Subcutaneous adipose tissue (tissue), 4 donors: Measurements from ENCODE around the gene HSP90AB1. TPM values are rescaled to one million over a fixed set of nuclear protein-coding genes. Genes with fewer than 3 reads are reported as not detected.

Source experiments
- CTCF ChIP-seq: fragments of 450-650 bp; IDR thresholded peaks from one replicate; pipeline ENCODE4 v1.5.1; 2016; ENCODE audit warnings: low read depth, mild to moderate bottlenecking, control low read depth, antibody characterized with exemption, moderate library complexity
- small RNA-seq: library from RNA; depleted of rRNA; stranded (forward); fragments of <200 nt; gene quantifications from one replicate; pipeline ENCODE3, GENCODE V24; 2016
- total RNA-seq, 4 donors: library from RNA; depleted of rRNA; stranded (reverse); fragments of >200 nt; gene quantifications; one replicate each; pipeline ENCODE4 v1.1.0, GENCODE V29; 2016

Gene HSP90AB1
- total RNA-seq, 4 donors from 2014 or later: 457 to 750 (median 477) TPM

GRCh38 chr6:44301782-44302564 is 55.1 kb downstream of the HSP90AB1 start:
- no peak for TF ChIP-seq CTCF

GRCh38 chr6:44302856-44303255 is 56.0 kb downstream of the HSP90AB1 start:
- no peak for TF ChIP-seq CTCF

Small RNAs within 50 kb of the gene (small RNA-seq; reads per million reads assigned to genes)
- not detected for gene RN7SL811P

Other genes with a start within 250 kb of the HSP90AB1 start
- 10 to 100 TPM; 26.2 to 30.8 (median 27.6) TPM for gene MRPL14, start 119.6 kb upstream of the HSP90AB1 start, total RNA-seq
- 10 to 100 TPM; 11.9 to 15.3 (median 14.9) TPM for gene TMEM63B, start 119.5 kb upstream of the HSP90AB1 start, total RNA-seq
- 1 to 10 TPM in 2 of 4 donors, under 1 TPM in 1, not detected in 1; 0.68 to 3.2 (median 1.1) TPM for gene CAPN11, start 88.3 kb upstream of the HSP90AB1 start, total RNA-seq
- 1 to 10 TPM in 3 of 4 donors, under 1 TPM in 1; 0.98 to 2.6 (median 1.8) TPM for gene MYMX, start 30.2 kb upstream of the HSP90AB1 start, total RNA-seq
- gene SLC29A1, start 23.5 kb upstream of the HSP90AB1 start, total RNA-seq: 100 to 1,000 TPM in 2 of 4 donors, 10 to 100 TPM in 2; 86.3 to 150 (median 113) TPM
- 10 to 100 TPM; 14.2 to 30.3 (median 25.8) TPM for gene SLC35B2, start 10.4 kb downstream of the HSP90AB1 start, total RNA-seq
- gene NFKBIE, start 18.4 kb downstream of the HSP90AB1 start, total RNA-seq: 1 to 10 TPM; 2.1 to 9.0 (median 5.5) TPM
- gene TMEM151B, start 23.3 kb downstream of the HSP90AB1 start, total RNA-seq: not detected
- gene AARS2, start 66.2 kb downstream of the HSP90AB1 start, total RNA-seq: 10 to 100 TPM in 1 of 4 donors, 1 to 10 TPM in 3; 3.8 to 12.1 (median 6.6) TPM
- gene SPATS1, start 95.5 kb downstream of the HSP90AB1 start, total RNA-seq: not detected
- gene CDC5L, start 140.6 kb downstream of the HSP90AB1 start, total RNA-seq: 10 to 100 TPM; 16.5 to 25.9 (median 18.7) TPM